ENCODE measurements around the gene PERM1. TPM values are rescaled to one million over a fixed set of nuclear protein-coding genes. Genes with fewer than 3 reads are reported as not detected.

Gene PERM1
- total RNA-seq, 1 experiment from 2014 or later, result 0.39 TPM

- intact Hi-C loops (cut with micrococcal nuclease), result no loop called here
- ChIA-PET POLR2A (no interaction called here), CTCF (no interaction called here), RAD21 (ENCODE audit: low non-redundant PET in 1 of 2, low total read pairs in 2 of 2, uncharacterized antibody in 2 of 2, unreplicated experiment in 2 of 2) (no interaction called here)
- Histone ChIP-seq H3K4me1 (ENCODE audit: control insufficient read depth in 1 of 2, insufficient read depth in 2 of 2, low read length in 2 of 2) (peaks cover 32 to 39% of the 10 kb centered on the region in 2 experiments), H4K20me1 (ENCODE audit: insufficient read depth) (no peaks in the 10 kb centered on the region), H3K9me2 (ENCODE audit: insufficient read depth) (no peaks in the 10 kb centered on the region), H3K9ac (ENCODE audit: low read length) (no peak overlapping the region), H2AFZ (ENCODE audit: low read depth, low read length, poor library complexity, severe bottlenecking) (no peak overlapping the region), H3K27me3 (ENCODE audit: insufficient read depth, low read length) (peaks cover 13% of the 10 kb centered on the region; the same call in 1 of the 2 replicates), H3K9me3 (ENCODE audit: control insufficient read depth in 1 of 2, insufficient read depth in 1 of 2, low read depth in 1 of 2, low read length in 2 of 2) (no peaks in the 10 kb centered on the region), H3K4me3 (replicated peaks in 1 of 2; ENCODE audit: low read depth in 1 of 2, low read length in 2 of 2) (no peak overlapping the region), H3K36me3 (ENCODE audit: control insufficient read depth in 1 of 2, insufficient read depth in 2 of 2, low read length in 2 of 2) (no peaks in the 10 kb centered on the region), H3K4me2 (ENCODE audit: low read length) (no peak overlapping the region), H3K27ac (ENCODE audit: low read depth, low read length) (no peak overlapping the region), H3K79me2 (ENCODE audit: insufficient read depth, low read length) (no peaks in the 10 kb centered on the region)
- BruUV-seq (replicated peaks), result no TSS peak
- ATAC-seq, result no peak
- no peak for DNase-seq (ENCODE audit: low read depth, low spot score)
- TF ChIP-seq YY1 (IDR thresholded peaks at IDR 0.05; ENCODE audit: extremely low read depth, insufficient replicate concordance, low read depth, low read length) (no peak), CEBPB (IDR thresholded peaks at IDR 0.05; ENCODE audit: low read depth) (no peak), SRF (IDR thresholded peaks at IDR 0.05; ENCODE audit: low read depth) (no peak), EGR1 (IDR thresholded peaks at IDR 0.05; ENCODE audit: low read depth) (no peak), SIN3A (IDR thresholded peaks at IDR 0.05; ENCODE audit: low read depth) (no peak)
Measured at GRCh38 chr1:935751-936231, 46.1 kb downstream of the PERM1 start.

GRCh38 chr1:934991-935750 is 46.7 kb downstream of the PERM1 start:
- no peak for ATAC-seq
- H3K4me1 ChIP-seq (ENCODE audit: control insufficient read depth in 1 of 2, insufficient read depth in 2 of 2, low read length in 2 of 2), result peaks cover 26 to 35% of the 10 kb centered on the region in 2 experiments
- RAD21 ChIA-PET (ENCODE audit: low non-redundant PET in 1 of 2, low total read pairs in 2 of 2, uncharacterized antibody in 2 of 2, unreplicated experiment in 2 of 2), result no interaction called here
- intact Hi-C loops (cut with micrococcal nuclease), result no loop called here
- H4K20me1 ChIP-seq (ENCODE audit: insufficient read depth), result no peaks in the 10 kb centered on the region
- H3K36me3 ChIP-seq (ENCODE audit: control insufficient read depth in 1 of 2, insufficient read depth in 2 of 2, low read length in 2 of 2), result no peaks in the 10 kb centered on the region
- no peaks in the 10 kb centered on the region for H3K9me3 ChIP-seq (ENCODE audit: control insufficient read depth in 1 of 2, insufficient read depth in 1 of 2, low read depth in 1 of 2, low read length in 2 of 2)
- DNase-seq (ENCODE audit: low read depth, low spot score), result no peak
- BruUV-seq (replicated peaks), result no TSS peak
- H3K9ac ChIP-seq (ENCODE audit: low read length), result no peak overlapping the region
- H2AFZ ChIP-seq (ENCODE audit: low read depth, low read length, poor library complexity, severe bottlenecking), result no peak overlapping the region
- H3K27ac ChIP-seq (ENCODE audit: low read depth, low read length), result no peak overlapping the region
- H3K27me3 ChIP-seq (ENCODE audit: insufficient read depth, low read length), result peaks cover 13% of the 10 kb centered on the region; the same call in 1 of the 2 replicates
- no peaks in the 10 kb centered on the region for H3K9me2 ChIP-seq (ENCODE audit: insufficient read depth)
- no peak overlapping the region for H3K4me2 ChIP-seq (ENCODE audit: low read length)
- H3K4me3 ChIP-seq (replicated peaks in 1 of 2; ENCODE audit: low read depth in 1 of 2, low read length in 2 of 2), result no peak overlapping the region
- H3K79me2 ChIP-seq (ENCODE audit: insufficient read depth, low read length), result no peaks in the 10 kb centered on the region
- CTCF ChIA-PET, result no interaction called here
- POLR2A ChIA-PET, result no interaction called here
- TF ChIP-seq CEBPB (IDR thresholded peaks at IDR 0.05; ENCODE audit: low read depth) (no peak), ZNF274 (IDR thresholded peaks at IDR 0.05; ENCODE audit: low read depth, low read length) (no peak), SIN3A (IDR thresholded peaks at IDR 0.05; ENCODE audit: low read depth) (no peak), YY1 (IDR thresholded peaks at IDR 0.05; ENCODE audit: extremely low read depth, insufficient replicate concordance, low read depth, low read length) (no peak), FOSL1 (IDR thresholded peaks at IDR 0.05; ENCODE audit: low read depth) (no peak), POLR2AphosphoS5 (IDR thresholded peaks at IDR 0.05; ENCODE audit: low read depth, low read length) (no peak), EZH2 (IDR thresholded peaks at IDR 0.05) (no peak), SRF (IDR thresholded peaks at IDR 0.05; ENCODE audit: low read depth) (no peak), RAD21 (IDR thresholded peaks at IDR 0.05; ENCODE audit: low read depth) (no peak), TCF7L2 (IDR thresholded peaks at IDR 0.05; ENCODE audit: borderline replicate concordance, extremely low read depth, insufficient read depth, insufficient read length) (no peak), SP1 (IDR thresholded peaks at IDR 0.05; ENCODE audit: low read depth) (no peak)
- TF ChIP-seq, protein P1, sequence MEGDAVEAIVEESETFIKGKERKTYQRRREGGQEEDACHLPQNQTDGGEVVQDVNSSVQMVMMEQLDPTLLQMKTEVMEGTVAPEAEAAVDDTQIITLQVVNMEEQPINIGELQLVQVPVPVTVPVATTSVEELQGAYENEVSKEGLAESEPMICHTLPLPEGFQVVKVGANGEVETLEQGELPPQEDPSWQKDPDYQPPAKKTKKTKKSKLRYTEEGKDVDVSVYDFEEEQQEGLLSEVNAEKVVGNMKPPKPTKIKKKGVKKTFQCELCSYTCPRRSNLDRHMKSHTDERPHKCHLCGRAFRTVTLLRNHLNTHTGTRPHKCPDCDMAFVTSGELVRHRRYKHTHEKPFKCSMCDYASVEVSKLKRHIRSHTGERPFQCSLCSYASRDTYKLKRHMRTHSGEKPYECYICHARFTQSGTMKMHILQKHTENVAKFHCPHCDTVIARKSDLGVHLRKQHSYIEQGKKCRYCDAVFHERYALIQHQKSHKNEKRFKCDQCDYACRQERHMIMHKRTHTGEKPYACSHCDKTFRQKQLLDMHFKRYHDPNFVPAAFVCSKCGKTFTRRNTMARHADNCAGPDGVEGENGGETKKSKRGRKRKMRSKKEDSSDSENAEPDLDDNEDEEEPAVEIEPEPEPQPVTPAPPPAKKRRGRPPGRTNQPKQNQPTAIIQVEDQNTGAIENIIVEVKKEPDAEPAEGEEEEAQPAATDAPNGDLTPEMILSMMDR (IDR thresholded peaks at IDR 0.05 in 2 of 3, conservative IDR thresholded peaks at IDR 0.05 in 1 of 3; ENCODE audit: borderline replicate concordance in 1 of 3, insufficient read depth in 1 of 3, low read depth in 2 of 3, low read length in 2 of 3), result no peak
- TF ChIP-seq, protein P2, sequence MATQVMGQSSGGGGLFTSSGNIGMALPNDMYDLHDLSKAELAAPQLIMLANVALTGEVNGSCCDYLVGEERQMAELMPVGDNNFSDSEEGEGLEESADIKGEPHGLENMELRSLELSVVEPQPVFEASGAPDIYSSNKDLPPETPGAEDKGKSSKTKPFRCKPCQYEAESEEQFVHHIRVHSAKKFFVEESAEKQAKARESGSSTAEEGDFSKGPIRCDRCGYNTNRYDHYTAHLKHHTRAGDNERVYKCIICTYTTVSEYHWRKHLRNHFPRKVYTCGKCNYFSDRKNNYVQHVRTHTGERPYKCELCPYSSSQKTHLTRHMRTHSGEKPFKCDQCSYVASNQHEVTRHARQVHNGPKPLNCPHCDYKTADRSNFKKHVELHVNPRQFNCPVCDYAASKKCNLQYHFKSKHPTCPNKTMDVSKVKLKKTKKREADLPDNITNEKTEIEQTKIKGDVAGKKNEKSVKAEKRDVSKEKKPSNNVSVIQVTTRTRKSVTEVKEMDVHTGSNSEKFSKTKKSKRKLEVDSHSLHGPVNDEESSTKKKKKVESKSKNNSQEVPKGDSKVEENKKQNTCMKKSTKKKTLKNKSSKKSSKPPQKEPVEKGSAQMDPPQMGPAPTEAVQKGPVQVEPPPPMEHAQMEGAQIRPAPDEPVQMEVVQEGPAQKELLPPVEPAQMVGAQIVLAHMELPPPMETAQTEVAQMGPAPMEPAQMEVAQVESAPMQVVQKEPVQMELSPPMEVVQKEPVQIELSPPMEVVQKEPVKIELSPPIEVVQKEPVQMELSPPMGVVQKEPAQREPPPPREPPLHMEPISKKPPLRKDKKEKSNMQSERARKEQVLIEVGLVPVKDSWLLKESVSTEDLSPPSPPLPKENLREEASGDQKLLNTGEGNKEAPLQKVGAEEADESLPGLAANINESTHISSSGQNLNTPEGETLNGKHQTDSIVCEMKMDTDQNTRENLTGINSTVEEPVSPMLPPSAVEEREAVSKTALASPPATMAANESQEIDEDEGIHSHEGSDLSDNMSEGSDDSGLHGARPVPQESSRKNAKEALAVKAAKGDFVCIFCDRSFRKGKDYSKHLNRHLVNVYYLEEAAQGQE (IDR thresholded peaks at IDR 0.05; ENCODE audit: low read depth), result no peak

Measured in HCT116 (cell line).